Uterus (tissue), 2 donors: ENCODE results near the gene TMEM151A.

Experiments
- POLR2A ChIP-seq, 2 donors: fragments of 450-650 bp; IDR thresholded peaks; one replicate each; pipeline ENCODE4 v1.6.1; 2016; ENCODE audit warnings: antibody characterized with exemption in 2 of 2, mild to moderate bottlenecking in 1 of 2, moderate library complexity in 1 of 2
- TF ChIP-seq, protein P1 (sequence below), 4 experiments: fragments of 200-600 bp in 2 of 4; fragments of 450-650 bp in 2 of 4; sonication (generic) in 2 of 4; IDR thresholded peaks; one replicate each; pipeline ENCODE4 v1.5.1; 2016 to 2019; ENCODE audit warnings: antibody characterized with exemption in 4 of 4, mild to moderate bottlenecking in 2 of 4, moderate library complexity in 1 of 4

DNA sequence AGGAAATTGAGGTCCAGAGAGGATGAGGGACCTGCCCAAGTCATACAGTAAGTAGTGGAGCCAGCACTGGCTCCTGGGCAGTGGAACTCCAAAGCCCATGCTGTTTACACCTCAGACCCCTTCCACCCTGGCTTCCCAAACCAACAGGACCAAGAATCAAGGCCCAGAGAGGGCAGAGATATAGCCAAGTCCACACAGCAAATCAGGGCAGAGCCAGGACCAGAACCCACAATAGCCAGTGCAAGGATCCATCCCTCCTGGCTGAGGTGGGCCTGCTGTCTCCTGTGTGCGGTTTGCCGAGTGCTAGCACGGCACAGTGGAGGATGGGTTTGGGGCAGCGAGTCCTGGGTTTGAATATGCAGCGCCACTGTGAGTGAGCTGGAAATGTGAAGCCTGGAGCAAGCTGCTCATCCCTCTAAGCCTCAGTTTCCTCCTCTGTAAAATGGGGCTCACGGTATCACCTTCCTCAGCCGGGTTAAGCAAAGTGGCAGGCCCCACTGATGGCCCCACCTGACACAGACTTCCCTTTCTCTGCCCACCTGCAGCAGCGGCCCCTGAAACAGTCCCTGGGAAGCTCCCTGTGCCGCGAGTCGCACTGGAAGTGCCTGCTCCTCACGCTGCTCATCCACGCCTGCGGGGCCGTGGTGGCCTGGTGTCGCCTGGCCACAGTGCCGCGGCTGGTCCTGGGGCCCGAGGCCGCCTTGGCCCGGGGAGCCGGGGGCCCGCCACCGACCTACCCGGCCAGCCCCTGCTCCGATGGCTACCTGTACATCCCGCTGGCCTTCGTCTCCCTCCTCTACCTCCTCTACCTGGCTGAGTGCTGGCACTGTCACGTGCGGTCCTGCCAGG is 2.3 kb downstream of the TMEM151A start:
- TF ChIP-seq, protein P1, sequence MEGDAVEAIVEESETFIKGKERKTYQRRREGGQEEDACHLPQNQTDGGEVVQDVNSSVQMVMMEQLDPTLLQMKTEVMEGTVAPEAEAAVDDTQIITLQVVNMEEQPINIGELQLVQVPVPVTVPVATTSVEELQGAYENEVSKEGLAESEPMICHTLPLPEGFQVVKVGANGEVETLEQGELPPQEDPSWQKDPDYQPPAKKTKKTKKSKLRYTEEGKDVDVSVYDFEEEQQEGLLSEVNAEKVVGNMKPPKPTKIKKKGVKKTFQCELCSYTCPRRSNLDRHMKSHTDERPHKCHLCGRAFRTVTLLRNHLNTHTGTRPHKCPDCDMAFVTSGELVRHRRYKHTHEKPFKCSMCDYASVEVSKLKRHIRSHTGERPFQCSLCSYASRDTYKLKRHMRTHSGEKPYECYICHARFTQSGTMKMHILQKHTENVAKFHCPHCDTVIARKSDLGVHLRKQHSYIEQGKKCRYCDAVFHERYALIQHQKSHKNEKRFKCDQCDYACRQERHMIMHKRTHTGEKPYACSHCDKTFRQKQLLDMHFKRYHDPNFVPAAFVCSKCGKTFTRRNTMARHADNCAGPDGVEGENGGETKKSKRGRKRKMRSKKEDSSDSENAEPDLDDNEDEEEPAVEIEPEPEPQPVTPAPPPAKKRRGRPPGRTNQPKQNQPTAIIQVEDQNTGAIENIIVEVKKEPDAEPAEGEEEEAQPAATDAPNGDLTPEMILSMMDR (IDR thresholded peaks at IDR 0.05): no peak
- no peak for TF ChIP-seq POLR2A (IDR thresholded peaks at IDR 0.05)
